GM21528 (cell line): ENCODE results near the gene HSD11B2.
"Not testable (repeated sequence)": the region's sequence is repeated elsewhere in the genome, so short reads cannot be mapped to it uniquely, and the experiment has no call there.

Experiments used
- ATAC-seq: cut with Tn5 transposase; IDR thresholded peaks from one replicate; pipeline ENCODE4 v1.9.1; 2021; ENCODE audit warnings: mild to moderate bottlenecking, moderate library complexity; ENCODE audit not compliant: unreplicated experiment, low FRiP score

Gene HSD11B2

GRCh38 chr16:67413978-67414911 is 16.7 kb upstream of the HSD11B2 start:
- ATAC-seq, result no peak

- not testable (repeated sequence) for ATAC-seq
Measured at GRCh38 chr16:67415421-67415820, 15.5 kb upstream of the HSD11B2 start.

- no peak for ATAC-seq
Measured at GRCh38 chr16:67415872-67416793, 14.8 kb upstream of the HSD11B2 start, which contains the start of gene ZDHHC1. Gene ZDHHC1, minus strand, starts transcription at chr16:67416477. Its CDS starts 8,702 bp downstream, at chr16:67407775.

GRCh38 chr16:67417333-67418061 is 13.4 kb upstream of the HSD11B2 start:
- no peak for ATAC-seq

GRCh38 chr16:67419502-67419901 is 11.4 kb upstream of the HSD11B2 start:
- no peak for ATAC-seq

- ATAC-seq, result no peak
Measured at GRCh38 chr16:67419931-67420330, 11.0 kb upstream of the HSD11B2 start.

GRCh38 chr16:67421030-67421429 is 9.9 kb upstream of the HSD11B2 start:
- ATAC-seq, result no peak

GRCh38 chr16:67423015-67423414 is 7.9 kb upstream of the HSD11B2 start:
- no peak for ATAC-seq

- ATAC-seq, result no peak
Measured at GRCh38 chr16:67423611-67424260, 7.2 kb upstream of the HSD11B2 start.

GRCh38 chr16:67424261-67424615 is 6.7 kb upstream of the HSD11B2 start:
- no peak for ATAC-seq

- ATAC-seq, result no peak
Measured at GRCh38 chr16:67425061-67425460, 5.9 kb upstream of the HSD11B2 start.

GRCh38 chr16:67425580-67425979 is 5.3 kb upstream of the HSD11B2 start:
- ATAC-seq, result no peak

- no peak for ATAC-seq
Measured at GRCh38 chr16:67426022-67426421, 4.9 kb upstream of the HSD11B2 start.

- ATAC-seq, result no peak
Measured at GRCh38 chr16:67426950-67427349, 4.0 kb upstream of the HSD11B2 start.

GRCh38 chr16:67428146-67428731 is 2.7 kb upstream of the HSD11B2 start:
- ATAC-seq, result no peak

GRCh38 chr16:67429053-67429798 is 1.7 kb upstream of the HSD11B2 start:
- ATAC-seq, result no peak

- no peak for ATAC-seq
Measured at GRCh38 chr16:67429799-67430503, 970 bp upstream of the HSD11B2 start.

- ATAC-seq, result no peak
Measured at GRCh38 chr16:67430504-67430976, 381 bp upstream of the HSD11B2 start.
